HL-60/S4 (cell line): ENCODE data around the gene PDE6D.

Experiments used
- in situ Hi-C: fragments of 300-500 bp; cut with MboI; formaldehyde crosslinking; loops from 2 replicates; pipeline ENCODE4 v1.14.3; 2022; ENCODE audit warnings: low sequenced_read_pairs

PDE6D gene

DNA sequence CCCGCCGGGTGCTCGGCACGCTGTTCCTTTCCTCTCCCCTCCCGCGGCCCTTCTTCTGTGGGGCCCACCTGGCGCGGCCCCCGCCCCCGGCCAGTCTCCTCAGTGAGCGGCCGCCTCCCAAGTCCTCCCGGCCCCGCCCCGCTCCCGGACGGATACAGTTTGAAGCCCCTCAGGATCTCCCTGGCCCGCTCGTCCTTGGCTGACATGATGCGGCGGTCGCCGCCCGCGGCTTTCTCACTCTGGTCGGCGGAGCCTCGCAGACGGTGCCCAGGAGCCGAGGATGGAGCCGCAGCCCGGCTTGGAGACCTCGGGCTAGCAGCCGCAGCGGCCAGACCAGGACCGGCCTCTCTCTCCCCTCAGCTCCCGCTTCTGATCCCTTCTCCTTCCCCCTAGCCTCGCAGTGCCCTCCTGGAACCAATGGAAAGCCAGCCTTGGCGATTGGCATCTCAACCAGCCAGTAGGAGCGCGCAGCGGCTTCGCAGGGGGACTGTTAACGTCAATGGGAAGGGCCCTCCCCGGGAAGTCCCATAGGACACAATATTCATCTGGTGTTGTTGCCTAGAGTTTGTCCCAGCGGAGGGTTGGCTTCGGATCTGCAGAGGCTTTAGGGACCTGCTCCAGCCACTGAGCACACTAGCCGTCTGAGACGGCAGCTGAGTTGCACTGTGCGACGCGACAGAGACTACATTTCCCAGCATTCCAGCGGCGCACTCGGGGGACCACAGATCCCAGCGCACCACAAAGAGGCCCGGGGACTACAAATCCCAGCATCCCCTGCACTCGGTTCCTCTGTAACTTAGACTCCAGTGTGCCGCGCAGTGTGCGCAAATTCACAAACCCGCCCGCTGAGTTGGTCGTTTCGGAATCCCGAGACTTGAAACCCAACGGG lies at the start of gene PDE6D:
Gene PDE6D, minus strand, starts transcription at position 374 of the 889 bp plus-strand sequence. Its CDS starts 168 bp downstream, at position 206.
- in situ Hi-C loops: loop anchor here (10.0 kb wide), 1 partner anchor 166 kb away; no protein-coding TSS in a partner anchor

DNA sequence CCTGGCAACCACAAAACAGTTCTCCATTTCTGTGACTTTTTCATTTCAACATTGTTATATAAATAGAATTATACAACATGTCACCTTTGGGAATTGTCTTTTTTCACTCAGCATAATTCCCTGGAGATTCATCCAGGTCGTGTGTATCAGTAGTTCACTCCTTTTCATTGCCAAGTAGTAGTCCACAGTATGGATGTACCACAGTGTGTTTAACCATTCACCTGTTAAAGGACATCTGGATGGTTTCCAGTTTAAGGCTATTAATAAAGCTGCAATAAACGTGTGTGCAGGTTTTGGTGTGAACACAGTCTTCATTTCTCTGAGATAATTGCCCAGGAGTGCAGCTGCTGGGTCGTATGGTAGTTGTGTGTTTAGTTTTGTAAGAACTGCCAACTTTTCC lies 40.8 kb upstream of the PDE6D start:
- in situ Hi-C loops: no loop called here

GRCh38 chr2:231820786-231821303 lies 39.8 kb upstream of the PDE6D start:
- in situ Hi-C loops: no loop called here

DNA sequence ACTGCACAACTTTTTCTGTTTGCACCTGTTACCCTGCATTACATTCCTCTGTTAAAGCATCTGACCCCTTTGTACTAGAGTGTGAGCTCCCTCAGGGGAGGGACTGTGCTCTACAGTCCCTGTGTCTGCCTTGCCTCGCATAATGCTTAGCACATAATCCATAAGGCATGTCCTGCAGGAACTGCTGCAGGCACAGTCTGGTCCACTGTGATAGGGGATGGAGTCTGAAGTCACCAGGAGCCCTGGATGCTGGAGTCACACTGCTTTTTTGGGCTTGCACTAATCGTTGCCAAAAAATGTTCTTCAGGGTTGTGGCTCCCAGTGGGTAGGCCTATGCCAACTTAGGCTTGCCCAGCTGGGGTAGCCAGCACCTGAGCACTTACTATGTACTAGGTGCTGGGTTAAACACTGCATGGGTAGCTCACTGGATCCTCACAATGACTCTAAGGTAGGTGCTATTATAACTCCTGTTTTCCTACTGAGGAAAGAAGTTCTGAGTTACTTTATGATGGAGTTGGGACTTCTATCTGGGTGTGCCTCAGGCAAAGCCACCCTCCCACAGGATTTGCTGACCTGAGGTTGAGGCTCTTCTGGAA lies 38.5 kb upstream of the PDE6D start:
- in situ Hi-C loops: no loop called here

DNA sequence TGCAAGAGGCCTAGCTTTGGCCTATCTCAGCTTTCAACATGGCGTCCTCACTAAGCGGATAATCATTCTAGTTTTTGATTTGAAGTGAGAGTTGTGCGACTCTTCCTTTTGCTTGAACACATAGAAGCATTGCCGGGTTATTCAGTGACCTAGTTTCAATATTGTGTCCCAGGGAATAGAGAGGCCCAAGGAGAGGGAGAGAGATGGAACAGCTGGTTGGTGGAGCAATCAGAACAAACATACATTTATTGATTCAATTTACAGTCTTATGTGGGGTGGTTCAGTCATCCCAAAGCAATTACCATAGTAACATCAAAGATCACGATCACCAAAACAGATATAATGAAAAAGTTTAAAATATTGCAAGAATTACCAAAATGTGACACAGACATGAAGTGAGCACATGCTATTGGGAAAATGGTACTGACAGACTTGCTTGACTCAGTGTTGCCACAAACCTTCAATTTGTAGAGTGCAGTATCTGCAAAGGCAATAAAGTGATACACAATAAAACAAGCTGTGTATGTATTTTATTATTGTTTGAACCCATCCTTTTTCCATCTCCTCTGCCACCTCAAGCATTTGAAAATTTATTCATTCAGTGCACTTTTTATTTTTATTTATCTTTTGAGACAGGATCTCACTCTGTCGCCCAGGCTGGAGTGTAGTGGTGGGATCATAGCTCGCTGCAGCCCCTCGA lies 35.4 kb upstream of the PDE6D start:
- in situ Hi-C loops: no loop called here

- in situ Hi-C loops: no loop called here
Measured at GRCh38 chr2:231810905-231811304, 29.8 kb upstream of the PDE6D start.

DNA sequence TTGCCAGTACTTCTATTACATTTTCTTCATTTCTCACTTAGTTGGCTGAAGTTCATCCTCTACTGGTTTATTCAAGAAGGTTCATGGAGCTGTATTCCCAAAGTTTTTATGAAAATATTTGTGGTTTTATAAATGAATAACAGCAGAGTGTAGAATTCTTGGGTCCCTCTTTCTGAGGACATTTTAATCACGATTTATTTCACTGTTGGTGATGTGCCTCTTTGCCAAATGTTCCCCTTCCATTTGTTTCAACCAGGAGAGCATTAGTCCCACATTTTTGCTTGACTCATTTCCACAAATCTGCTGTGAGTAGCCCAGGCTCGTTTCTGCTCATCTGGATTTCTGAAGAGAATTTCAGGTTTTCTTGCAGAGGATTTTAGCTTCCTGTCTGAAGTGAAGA lies 25.9 kb upstream of the PDE6D start:
- in situ Hi-C loops: no loop called here

DNA sequence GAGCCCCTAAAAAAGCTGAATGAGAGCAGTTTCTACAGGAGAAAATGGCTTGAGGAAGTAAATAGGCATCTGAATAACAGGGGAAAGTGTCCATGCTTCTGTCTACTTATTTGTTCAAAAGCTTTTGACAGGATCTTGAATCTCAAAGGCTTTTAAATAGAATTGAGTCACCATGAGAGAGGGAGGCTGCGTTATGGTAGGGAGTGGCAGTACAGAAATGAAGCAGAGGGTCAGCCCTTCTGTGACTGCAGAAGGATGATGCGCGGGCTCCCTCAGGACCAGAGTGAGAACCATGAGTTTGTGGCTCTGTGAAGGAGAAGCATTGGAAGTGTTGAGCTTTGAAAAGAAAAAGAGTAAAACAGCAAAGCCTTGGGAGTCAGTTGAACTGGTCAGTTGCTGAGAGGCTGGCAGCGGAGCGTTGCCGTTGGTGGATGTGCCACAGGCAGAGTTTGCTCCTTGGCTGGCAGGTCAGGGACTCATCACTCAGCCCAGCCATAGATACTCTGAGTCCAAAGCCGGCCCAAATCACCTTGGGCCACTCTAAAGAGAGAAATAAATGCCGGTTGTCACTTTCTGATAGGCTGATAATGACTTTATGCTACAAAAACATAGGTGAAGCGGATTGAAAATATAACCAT lies 22.5 kb upstream of the PDE6D start:
- in situ Hi-C loops: no loop called here

DNA sequence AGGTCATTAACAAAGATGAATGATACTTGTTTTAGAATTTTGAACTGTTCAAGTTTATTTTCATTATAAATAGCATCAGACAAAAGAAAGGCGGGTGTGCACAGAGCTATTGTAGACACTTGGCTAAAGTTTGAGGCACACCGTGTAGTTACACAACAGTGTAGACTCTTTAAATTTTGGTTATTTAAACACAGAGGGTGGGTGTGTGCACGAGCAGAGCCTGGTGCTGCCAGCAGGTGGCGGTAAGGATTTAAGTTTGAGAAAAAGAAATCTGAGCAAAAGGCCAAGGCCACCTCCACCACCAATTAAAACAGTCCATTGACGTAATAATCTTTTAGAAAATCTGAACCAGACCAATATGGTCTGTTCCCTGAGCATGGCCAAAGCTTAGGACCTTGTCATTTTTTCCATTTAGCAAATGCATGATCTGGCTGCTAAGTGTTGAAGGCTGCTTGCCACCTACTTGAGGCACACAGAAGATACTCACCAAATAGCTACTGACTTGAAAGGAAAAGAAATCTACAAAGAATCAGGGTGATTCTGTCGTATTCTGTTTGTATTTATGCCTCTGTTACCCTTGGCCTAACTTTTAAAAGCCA lies 19.5 kb upstream of the PDE6D start:
- in situ Hi-C loops: no loop called here

- in situ Hi-C loops: no loop called here
Measured at GRCh38 chr2:231795525-231796327, 14.6 kb upstream of the PDE6D start.

DNA sequence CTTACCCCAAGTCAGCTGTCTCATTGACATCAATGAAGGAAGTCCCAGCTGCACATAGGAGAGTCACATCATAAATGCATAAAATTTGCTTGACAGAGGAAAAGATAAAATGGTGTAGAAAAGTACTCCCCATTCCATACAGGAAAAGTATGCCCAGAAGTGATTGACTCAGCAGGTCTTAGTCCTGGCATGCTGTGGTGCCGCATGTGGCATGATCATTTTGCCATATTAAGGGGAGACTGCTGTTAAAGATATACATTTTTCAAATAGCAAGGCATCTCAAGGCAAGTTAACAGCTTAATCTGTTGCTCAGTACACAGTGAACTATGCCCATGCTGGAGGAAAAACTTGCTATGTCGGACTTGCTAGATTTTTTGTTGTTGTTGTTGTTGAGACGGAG lies 13.3 kb upstream of the PDE6D start:
- in situ Hi-C loops: no loop called here

DNA sequence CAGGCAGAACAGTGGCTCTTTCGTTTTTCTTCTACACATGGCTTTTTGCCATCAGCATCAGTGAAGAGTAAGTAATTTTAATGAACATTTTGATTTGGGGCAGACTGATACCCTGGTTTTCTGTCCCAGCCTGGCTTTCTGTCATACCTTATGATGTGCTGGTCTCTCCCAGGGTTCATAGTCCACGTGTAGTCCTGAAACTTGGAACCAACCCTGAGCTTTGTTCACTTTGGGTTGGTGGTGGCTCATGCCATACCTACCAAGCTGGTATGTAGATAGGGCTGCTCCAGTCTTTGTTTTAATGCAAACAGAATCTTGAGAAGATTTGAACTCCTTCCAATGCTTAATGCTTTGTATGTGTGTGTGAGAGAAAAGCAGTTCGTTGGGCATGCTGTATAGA lies 10.0 kb upstream of the PDE6D start:
- in situ Hi-C loops: no loop called here

- in situ Hi-C loops: loop anchor here (10.0 kb wide), 1 partner anchor 172 kb away; no protein-coding TSS in a partner anchor
Measured at GRCh38 chr2:231786917-231787292, 5.8 kb upstream of the PDE6D start.

DNA sequence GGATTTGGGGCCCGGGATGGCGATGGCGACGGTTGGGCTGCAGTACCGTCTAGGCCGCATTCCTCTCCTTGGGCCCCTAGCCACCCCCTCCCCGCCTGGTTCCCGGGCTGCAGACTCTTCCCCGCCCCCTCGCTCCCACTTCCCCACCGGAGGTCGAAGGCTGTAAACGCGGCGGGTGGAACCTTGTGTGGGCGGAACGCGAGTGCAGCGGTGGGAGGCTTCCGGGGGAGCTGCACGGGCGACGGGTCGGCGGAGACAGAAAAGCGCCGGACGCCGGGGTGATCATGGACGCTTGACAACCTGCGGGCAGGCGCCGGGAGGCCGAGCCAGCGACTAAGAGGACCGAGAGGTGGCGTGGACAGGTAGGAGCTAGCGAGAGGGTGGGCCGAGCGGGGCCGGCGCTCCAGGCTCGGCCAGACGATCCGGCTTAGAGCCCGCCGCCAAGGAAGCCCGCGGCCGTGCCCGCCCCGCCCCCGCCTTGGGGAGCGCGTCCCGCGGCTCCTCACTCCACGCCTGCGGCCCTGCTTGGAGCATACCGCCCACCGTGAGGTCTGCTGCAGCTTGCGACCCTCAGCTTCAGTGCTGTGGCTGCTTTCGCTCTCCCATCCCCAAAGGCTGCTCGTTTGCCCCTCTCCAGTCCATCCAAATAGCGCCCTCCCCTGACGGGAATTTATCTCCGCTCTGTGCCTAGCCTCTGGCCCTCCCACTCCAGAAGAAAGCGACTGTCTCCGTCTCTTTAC lies 5.3 kb upstream of the PDE6D start, which contains the start of gene COPS7B:
Gene COPS7B, plus strand, starts transcription at position 269 of the 740 bp plus-strand sequence. CDS start 2,126 bp downstream, outside the sequence.
- in situ Hi-C loops: loop anchor here (10.0 kb wide), 1 partner anchor 172 kb away; no protein-coding TSS in a partner anchor

DNA sequence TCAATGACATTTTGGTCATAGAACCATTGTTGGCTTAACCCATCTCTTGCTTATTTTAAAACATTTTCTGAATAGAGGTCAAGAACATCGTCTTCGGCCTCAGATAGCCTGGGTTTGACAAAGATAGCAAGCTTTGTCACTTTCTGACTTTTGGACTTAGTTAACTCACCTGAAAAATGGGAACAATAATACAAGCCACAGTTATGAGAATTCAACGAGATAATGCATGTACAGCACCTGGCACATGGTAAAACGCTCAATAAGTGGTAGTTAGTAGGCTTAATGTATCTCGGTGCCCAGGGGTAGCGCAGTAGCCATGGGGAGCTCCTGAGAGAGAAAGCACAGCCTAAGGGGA lies 4.7 kb upstream of the PDE6D start:
- in situ Hi-C loops: loop anchor here (10.0 kb wide), 1 partner anchor 171 kb away; no protein-coding TSS in a partner anchor

DNA sequence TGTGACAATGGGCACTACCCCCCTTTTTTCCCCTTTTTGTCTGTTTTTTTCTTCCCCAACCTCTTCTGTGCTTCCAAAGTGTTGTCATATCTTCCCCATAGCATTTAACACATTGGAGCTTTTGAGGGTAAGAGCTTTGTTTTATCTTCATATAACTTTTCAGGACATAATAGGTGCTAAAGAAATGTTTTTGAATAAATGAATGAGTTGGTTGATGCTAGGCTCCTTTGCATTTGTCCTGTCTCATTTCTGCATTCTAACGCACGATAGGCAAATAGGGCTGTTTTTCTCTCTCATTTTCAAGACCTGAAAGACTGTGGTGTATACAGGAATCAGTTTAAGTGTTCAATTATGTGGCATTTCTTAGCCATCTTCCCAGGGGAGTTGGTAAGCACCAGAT lies 4.3 kb upstream of the PDE6D start:
- in situ Hi-C loops: loop anchor here (10.0 kb wide), 1 partner anchor 171 kb away; no protein-coding TSS in a partner anchor

GRCh38 chr2:231781798-231782726 lies 980 bp upstream of the PDE6D start:
- in situ Hi-C loops: loop anchor here (10.0 kb wide), 1 partner anchor 167 kb away; no protein-coding TSS in a partner anchor
